GM12878 (cell line): ENCODE data around the gene RPS6KA3. TPM values are rescaled to one million over a fixed set of nuclear protein-coding genes. Genes with fewer than 3 reads are reported as not detected.

Experiments
- ATAC-seq: fragments of 200-7000 bp; cut with Tn5 transposase; 3 replicates; pipeline ENCODE4 v1.9.1; 2020; ENCODE audit warnings: mild to moderate bottlenecking, moderate library complexity
- BruUV-seq: library from RNA; stranded (reverse); fragments of 400-500 nt; replicated peaks from 2 replicates; lab custom pipeline; 2021; lab: Mats Ljungman, UMichigan
- CTCF ChIA-PET: fragments of 300-600 bp; sonication (Branson Sonifier 250); formaldehyde crosslinking; extraction: SDS; loops from one replicate; lab custom pipeline; 2021; ENCODE audit warnings: inconsistent platforms; lab: Yijun Ruan, JAX
- POLR2A ChIA-PET: fragments of 350-600 bp; formaldehyde crosslinking; extraction: SDS; loops from one replicate; lab custom pipeline; 2021; ENCODE audit warnings: inconsistent platforms; lab: Charles Lee
- RAD21 ChIA-PET: fragments of 300-600 bp; sonication (Branson Sonifier 250); formaldehyde crosslinking; loops from one replicate; lab custom pipeline; 2023; ENCODE audit warnings: antibody characterized with exemption; ENCODE audit not compliant: unreplicated experiment; lab: Charles Lee
- SMC1A ChIA-PET: fragments of 300-600 bp; sonication (Branson Sonifier 250); formaldehyde crosslinking; loops from one replicate; lab custom pipeline; 2023; ENCODE audit not compliant: unreplicated experiment, uncharacterized antibody; lab: Charles Lee
- DNase-seq: peaks from one replicate; pipeline ENCODE4 v3.0.0-alpha.2; 2011; ENCODE audit warnings: low read depth, low spot score
- FAIRE-seq: peaks from 3 replicates; lab custom pipeline; 2011; peaks lifted over from hg19 to GRCh38; lab: Jason Lieb, UNC
- H2AFZ ChIP-seq: 2 replicates; pipeline ENCODE4 v1.6.0; 2011; ENCODE audit warnings: low read depth, low read length, control low read depth; ENCODE audit not compliant: control insufficient read depth
- H3K27ac ChIP-seq: 2 replicates; pipeline ENCODE4 v1.5.1; 2011; ENCODE audit warnings: control low read depth; ENCODE audit not compliant: control insufficient read depth, insufficient read depth
- H3K27me3 ChIP-seq, 2 experiments: replicated peaks in 1 of 2; 2 replicates each; pipeline versions ENCODE4 v1.6.0 to v1.6.1; 2011; ENCODE audit warnings: low read length in 1 of 2; ENCODE audit not compliant: control insufficient read depth in 2 of 2, insufficient read depth in 2 of 2
- H3K36me3 ChIP-seq, 2 experiments: 2 replicates each; pipeline ENCODE4 v1.5.1; 2011; ENCODE audit warnings: low read length in 1 of 2; ENCODE audit not compliant: control insufficient read depth in 2 of 2, insufficient read depth in 2 of 2
- H3K4me1 ChIP-seq: 2 replicates; pipeline ENCODE4 v1.6.1; 2011; ENCODE audit warnings: mild to moderate bottlenecking, low read length, moderate library complexity, mixed read lengths; ENCODE audit not compliant: control insufficient read depth, insufficient read depth
- H3K4me2 ChIP-seq: 2 replicates; pipeline ENCODE4 v1.6.0; 2011; ENCODE audit warnings: control low read depth; ENCODE audit not compliant: control insufficient read depth, insufficient read depth
- H3K4me3 ChIP-seq: fragments of 200-600 bp; sonication (generic); 2 replicates; pipeline ENCODE4 v1.5.1; 2016
- H3K79me2 ChIP-seq: 2 replicates; pipeline ENCODE4 v1.6.0; 2011; ENCODE audit warnings: low read length; ENCODE audit not compliant: control insufficient read depth, insufficient read depth
- H3K9ac ChIP-seq: 2 replicates; pipeline ENCODE4 v1.8.0; 2011; ENCODE audit warnings: low read length, control low read depth, mixed read lengths; ENCODE audit not compliant: control insufficient read depth, insufficient read depth
- H3K9me3 ChIP-seq: replicated peaks from 3 replicates; pipeline ENCODE4 v1.5.1; 2011; ENCODE audit warnings: mild to moderate bottlenecking, low read length; ENCODE audit not compliant: control insufficient read depth, insufficient read depth
- H4K20me1 ChIP-seq: 2 replicates; pipeline ENCODE4 v1.6.0; 2011; ENCODE audit not compliant: control insufficient read depth, insufficient read depth
- CREB1 ChIP-seq: IDR thresholded peaks from 2 replicates; pipeline ENCODE4 v1.6.1; 2012; ENCODE audit warnings: low read depth, mild to moderate bottlenecking, inconsistent platforms
- JUND ChIP-seq: IDR thresholded peaks from 2 replicates; pipeline ENCODE4 v1.6.1; 2012; ENCODE audit warnings: low read depth, mild to moderate bottlenecking, low read length, improper control_type of control experiment, moderate library complexity
- KDM1A ChIP-seq: fragments of 200-600 bp; sonication (generic); IDR thresholded peaks from 2 replicates; pipeline ENCODE4 v1.6.1; 2016; ENCODE audit warnings: borderline replicate concordance
- MTA3 ChIP-seq: IDR thresholded peaks from 2 replicates; pipeline ENCODE4 v1.6.1; 2012; ENCODE audit warnings: low read length, inconsistent platforms, borderline replicate concordance
- RELB ChIP-seq: fragments of 450-650 bp; IDR thresholded peaks from 2 replicates; pipeline ENCODE4 v1.6.1; 2017; ENCODE audit warnings: low read depth, mild to moderate bottlenecking, moderate library complexity
- REST ChIP-seq: IDR thresholded peaks from 2 replicates; pipeline ENCODE4 v1.6.1; 2012; ENCODE audit warnings: mild to moderate bottlenecking, low read depth, low read length
- RFX5 ChIP-seq: IDR thresholded peaks from 2 replicates; pipeline ENCODE4 v1.6.1; 2011; ENCODE audit warnings: low read depth, low read length, improper control_type of control experiment
- SP1 ChIP-seq: IDR thresholded peaks from one replicate; pipeline ENCODE4 v1.6.1; 2011; ENCODE audit warnings: low read depth, low read length
- SRF ChIP-seq, 2 experiments: IDR thresholded peaks; 2 replicates each; pipeline ENCODE4 v1.6.1; 2011; ENCODE audit warnings: low read depth in 2 of 2, low read length in 2 of 2, mild to moderate bottlenecking in 1 of 2, moderate library complexity in 1 of 2
- WGBS: methylation state at CpG from one replicate; pipeline ENCODE4 v1.1.6; 2016; ENCODE audit warnings: low lambda C conversion rate; ENCODE audit not compliant: insufficient replicate concordance, insufficient coverage; ENCODE audit errors: missing lambda C conversion rate; 5-methylcytosine and 5-hydroxymethylcytosine counted together
- in situ Hi-C: fragments of 300-500 bp; cut with MboI; formaldehyde crosslinking; loops from 9 replicates; pipeline ENCODE4 v1.14.3; 2018; ENCODE audit warnings: mixed read lengths
- intact Hi-C: fragments of 100-400 bp; cut with micrococcal nuclease; formaldehyde crosslinking; loops from one replicate; pipeline ENCODE4 v1.14.2; 2022; ENCODE audit not compliant: unreplicated experiment
- polyA plus RNA-seq, 11 experiments: library from polyadenylated mRNA; depleted of rRNA in 4 of 11; unstranded in 6 of 11; stranded (reverse) in 5 of 11; fragments of >200 nt; fragmentation: Nextera tagmentation in 4 of 11; fragmentation: Illumina TruSeq in 1 of 11; extraction: Ambion mirVana in 4 of 11; extraction: Trizol in 1 of 11; gene quantifications; 1 replicate in 1 of 11; 2 replicates in 10 of 11; pipeline versions ENCODE4 v1.2.1 to v1.2.3, GENCODE V29; 2011 to 2016; ENCODE audit warnings: inconsistent platforms in 2 of 11, missing spikeins in 2 of 11, low read depth in 1 of 11
- total RNA-seq, 4 experiments: library from RNA; depleted of rRNA in 3 of 4; stranded (reverse); fragments of >200 nt in 3 of 4; fragmentation: Illumina TruSeq in 1 of 4; extraction: Trizol in 1 of 4; gene quantifications; 2 replicates each; pipeline versions ENCODE4 v1.2.1 to v1.2.3, GENCODE V29; 2013 to 2021
- TF ChIP-seq, protein P1 (sequence below): fragments of 450-650 bp; IDR thresholded peaks from 2 replicates; pipeline ENCODE4 v1.6.1; 2017; ENCODE audit warnings: mild to moderate bottlenecking, low read depth, inconsistent platforms; ENCODE audit not compliant: poor library complexity, severe bottlenecking
- TF ChIP-seq, protein P2 (sequence below): fragments of 450-650 bp; IDR thresholded peaks from 2 replicates; pipeline ENCODE4 v1.6.1; 2017; ENCODE audit warnings: mild to moderate bottlenecking, moderate library complexity

RPS6KA3 gene
- total and polyA plus RNA-seq, 10 of the 15 experiments (the other 5 are each of a cell fraction or from before 2014, with no cell fraction given), result 2.8 to 35.6 (median 15.8) TPM

- TF ChIP-seq, protein P1, sequence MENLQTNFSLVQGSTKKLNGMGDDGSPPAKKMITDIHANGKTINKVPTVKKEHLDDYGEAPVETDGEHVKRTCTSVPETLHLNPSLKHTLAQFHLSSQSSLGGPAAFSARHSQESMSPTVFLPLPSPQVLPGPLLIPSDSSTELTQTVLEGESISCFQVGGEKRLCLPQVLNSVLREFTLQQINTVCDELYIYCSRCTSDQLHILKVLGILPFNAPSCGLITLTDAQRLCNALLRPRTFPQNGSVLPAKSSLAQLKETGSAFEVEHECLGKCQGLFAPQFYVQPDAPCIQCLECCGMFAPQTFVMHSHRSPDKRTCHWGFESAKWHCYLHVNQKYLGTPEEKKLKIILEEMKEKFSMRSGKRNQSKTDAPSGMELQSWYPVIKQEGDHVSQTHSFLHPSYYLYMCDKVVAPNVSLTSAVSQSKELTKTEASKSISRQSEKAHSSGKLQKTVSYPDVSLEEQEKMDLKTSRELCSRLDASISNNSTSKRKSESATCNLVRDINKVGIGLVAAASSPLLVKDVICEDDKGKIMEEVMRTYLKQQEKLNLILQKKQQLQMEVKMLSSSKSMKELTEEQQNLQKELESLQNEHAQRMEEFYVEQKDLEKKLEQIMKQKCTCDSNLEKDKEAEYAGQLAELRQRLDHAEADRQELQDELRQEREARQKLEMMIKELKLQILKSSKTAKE, result no peak
- TF ChIP-seq REST, result no peak
These were observed 122.2 kb downstream of the RPS6KA3 start (continued) for GRCh38 chrX:20144491-20144890.

DNA sequence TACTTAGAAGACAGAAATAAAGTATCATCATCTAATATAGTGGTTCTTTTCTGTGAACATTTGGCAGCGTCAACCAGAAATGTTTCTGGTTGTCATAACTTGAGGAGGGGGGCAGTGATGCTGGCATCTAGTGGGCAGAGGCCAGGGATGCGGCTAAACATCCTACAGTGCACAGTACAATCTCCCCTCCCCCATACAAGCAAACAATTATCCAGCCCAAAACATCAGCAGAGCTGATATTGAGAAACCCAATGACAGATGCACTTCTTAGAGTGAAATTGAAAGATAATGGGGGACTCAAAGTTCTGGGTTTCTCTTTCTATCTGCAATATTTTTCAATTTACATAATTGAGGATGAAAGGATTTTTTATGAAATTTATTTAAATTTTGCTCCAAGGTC, 123.1 kb downstream of the RPS6KA3 start:
- 94% methylated on average over 2 of the region's 2 CpGs for WGBS
- Histone ChIP-seq H3K9ac (no peak overlapping the region), H3K27me3 (no peaks in the 10 kb centered on the region), H3K27ac (no peak overlapping the region), H4K20me1 (no peaks in the 10 kb centered on the region), H3K4me1 (peaks cover 8% of the 10 kb centered on the region; the same call in 1 of the 2 replicates), H3K9me3 (no peaks in the 10 kb centered on the region), H3K79me2 (peaks cover 29% of the 10 kb centered on the region), H3K4me3 (no peak overlapping the region), H3K4me2 (no peak overlapping the region), H2AFZ (no peak overlapping the region), H3K36me3 (no peaks in the 10 kb centered on the region)
- ChIA-PET RAD21 (no interaction called here), POLR2A (no interaction called here), SMC1A (no interaction called here), CTCF (no interaction called here)
- no TSS peak for BruUV-seq
- no peak for FAIRE-seq
- ATAC-seq, result no peak
- DNase-seq, result no peak
- in situ Hi-C loops, result no loop called here
- intact Hi-C loops, result no loop called here
- TF ChIP-seq CREB1 (no peak), JUND (no peak), SP1 (no peak), KDM1A (no peak), MTA3 (no peak), SRF (IDR thresholded peaks at IDR 0.05; ENCODE audit: low read depth in 2 of 2, low read length in 2 of 2) (no peak), RELB (no peak), RFX5 (no peak)
- TF ChIP-seq, protein P2, sequence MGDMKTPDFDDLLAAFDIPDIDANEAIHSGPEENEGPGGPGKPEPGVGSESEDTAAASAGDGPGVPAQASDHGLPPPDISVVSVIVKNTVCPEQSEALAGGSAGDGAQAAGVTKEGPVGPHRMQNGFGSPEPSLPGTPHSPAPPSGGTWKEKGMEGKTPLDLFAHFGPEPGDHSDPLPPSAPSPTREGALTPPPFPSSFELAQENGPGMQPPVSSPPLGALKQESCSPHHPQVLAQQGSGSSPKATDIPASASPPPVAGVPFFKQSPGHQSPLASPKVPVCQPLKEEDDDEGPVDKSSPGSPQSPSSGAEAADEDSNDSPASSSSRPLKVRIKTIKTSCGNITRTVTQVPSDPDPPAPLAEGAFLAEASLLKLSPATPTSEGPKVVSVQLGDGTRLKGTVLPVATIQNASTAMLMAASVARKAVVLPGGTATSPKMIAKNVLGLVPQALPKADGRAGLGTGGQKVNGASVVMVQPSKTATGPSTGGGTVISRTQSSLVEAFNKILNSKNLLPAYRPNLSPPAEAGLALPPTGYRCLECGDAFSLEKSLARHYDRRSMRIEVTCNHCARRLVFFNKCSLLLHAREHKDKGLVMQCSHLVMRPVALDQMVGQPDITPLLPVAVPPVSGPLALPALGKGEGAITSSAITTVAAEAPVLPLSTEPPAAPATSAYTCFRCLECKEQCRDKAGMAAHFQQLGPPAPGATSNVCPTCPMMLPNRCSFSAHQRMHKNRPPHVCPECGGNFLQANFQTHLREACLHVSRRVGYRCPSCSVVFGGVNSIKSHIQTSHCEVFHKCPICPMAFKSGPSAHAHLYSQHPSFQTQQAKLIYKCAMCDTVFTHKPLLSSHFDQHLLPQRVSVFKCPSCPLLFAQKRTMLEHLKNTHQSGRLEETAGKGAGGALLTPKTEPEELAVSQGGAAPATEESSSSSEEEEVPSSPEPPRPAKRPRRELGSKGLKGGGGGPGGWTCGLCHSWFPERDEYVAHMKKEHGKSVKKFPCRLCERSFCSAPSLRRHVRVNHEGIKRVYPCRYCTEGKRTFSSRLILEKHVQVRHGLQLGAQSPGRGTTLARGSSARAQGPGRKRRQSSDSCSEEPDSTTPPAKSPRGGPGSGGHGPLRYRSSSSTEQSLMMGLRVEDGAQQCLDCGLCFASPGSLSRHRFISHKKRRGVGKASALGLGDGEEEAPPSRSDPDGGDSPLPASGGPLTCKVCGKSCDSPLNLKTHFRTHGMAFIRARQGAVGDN, result no peak
